NCI-H146 (cell line): Measurements from ENCODE around the gene CALHM1.
"Not testable (repeated sequence)": the region's sequence is repeated elsewhere in the genome, so short reads cannot be mapped to it uniquely, and the experiment has no call there.

Source experiments
- DNase-seq: peaks from one replicate; lab custom pipeline; 2025; lab: John Stamatoyannopoulos, UW

The CALHM1 gene

GRCh38 chr10:103486635-103487409, 28.1 kb upstream of the CALHM1 start:
- DNase-seq = not testable (repeated sequence)

GRCh38 chr10:103481974-103482531, 23.4 kb upstream of the CALHM1 start:
- peak; percentile 70 for DNase-seq

DNA sequence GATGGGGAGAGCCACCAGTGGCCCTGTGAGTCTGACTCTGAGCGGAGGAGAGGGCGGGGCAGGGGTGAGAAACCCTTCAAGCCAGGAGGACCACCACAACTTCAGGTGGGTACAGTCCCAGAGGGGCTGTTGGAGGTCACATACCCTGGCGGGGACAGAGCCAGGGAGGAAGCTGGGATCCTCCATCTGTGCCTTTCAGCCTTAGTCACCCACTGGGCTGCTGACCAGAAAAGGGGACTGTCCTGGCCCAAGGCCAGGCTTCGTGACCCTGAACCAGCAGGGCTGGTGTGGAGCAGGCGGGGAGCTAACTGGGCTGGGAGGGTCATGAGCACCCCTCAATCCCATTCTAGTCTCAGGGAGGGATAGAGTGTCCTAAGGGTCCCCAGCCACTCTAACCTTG, 21.8 kb upstream of the CALHM1 start:
- DNase-seq = no peak

DNA sequence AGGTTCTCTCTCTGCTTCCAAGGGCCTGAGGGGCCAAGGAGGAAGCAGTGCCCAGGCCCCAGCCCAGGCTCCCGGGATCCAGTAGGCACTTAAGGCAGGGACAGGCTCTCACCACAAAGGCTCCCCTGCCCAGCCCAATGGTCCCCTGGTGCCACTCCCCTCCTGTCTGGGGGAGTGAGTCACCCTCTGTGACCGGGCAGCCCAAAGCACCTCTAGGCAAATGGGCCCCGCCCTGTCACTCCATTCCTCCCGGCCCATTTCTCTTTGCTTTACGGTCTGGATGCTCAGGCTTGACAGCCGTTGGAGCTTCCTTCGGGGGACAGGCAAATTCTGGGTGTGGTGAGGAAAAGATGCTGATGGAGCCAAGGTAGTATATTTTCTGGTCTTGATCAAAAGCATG, 20.4 kb upstream of the CALHM1 start, which contains the start of gene CALHM3:
CALHM3 (minus strand) TSS at position 106 of the 400 bp plus-strand sequence. CDS start 208 bp downstream, outside the sequence.
- no peak for DNase-seq

- DNase-seq = no peak
Measured at GRCh38 chr10:103478671-103479070, 20.0 kb upstream of the CALHM1 start.

GRCh38 chr10:103476046-103476768, 17.5 kb upstream of the CALHM1 start:
- peak; percentile 11 for DNase-seq

DNA sequence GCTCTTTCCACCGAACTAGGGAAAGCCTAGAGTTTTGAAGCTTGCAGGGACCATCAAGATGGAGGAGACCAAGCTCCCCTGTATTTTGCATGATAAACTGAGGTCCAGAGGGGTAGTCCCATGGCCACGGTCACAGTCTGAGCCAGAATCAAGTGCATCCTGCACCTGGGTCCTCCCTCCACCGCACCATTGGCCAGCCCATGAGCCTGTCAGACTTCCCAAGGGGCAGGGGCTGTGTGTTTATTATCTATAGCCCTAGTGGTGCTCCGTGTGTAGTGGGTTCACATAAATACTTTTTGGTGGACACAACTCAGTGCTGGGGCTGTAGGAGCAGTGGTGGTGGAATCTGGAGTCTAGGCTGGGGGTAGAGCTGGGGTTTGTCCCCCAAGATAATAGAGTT, 16.7 kb upstream of the CALHM1 start:
- no peak for DNase-seq

- DNase-seq = no peak
Measured at GRCh38 chr10:103474077-103474476, 15.4 kb upstream of the CALHM1 start.

- no peak for DNase-seq
Measured at GRCh38 chr10:103473261-103473671, 14.6 kb upstream of the CALHM1 start.

- DNase-seq = no peak
Measured at GRCh38 chr10:103472005-103472404, 13.3 kb upstream of the CALHM1 start.

GRCh38 chr10:103470761-103471653, 12.3 kb upstream of the CALHM1 start:
- DNase-seq = no peak

DNA sequence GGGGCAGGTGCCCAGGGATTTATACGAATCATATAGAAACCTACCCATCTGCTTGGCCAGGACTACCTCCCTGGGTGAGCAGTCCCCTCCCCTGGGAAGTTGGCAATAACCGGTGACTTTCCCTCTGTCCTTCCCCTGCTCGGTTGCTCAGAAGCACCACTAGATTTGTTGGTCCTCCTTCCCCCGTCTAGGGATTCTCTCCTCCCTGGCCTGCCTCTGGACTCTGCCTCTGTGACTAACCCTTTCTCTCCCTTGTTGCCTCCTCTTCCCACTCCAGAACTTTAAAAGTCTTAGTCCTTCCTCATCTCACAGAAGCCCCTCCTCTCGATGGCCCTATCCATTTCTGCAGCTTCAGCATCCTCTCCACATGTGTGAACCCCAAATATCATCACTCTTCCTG, 10.5 kb upstream of the CALHM1 start:
- no peak for DNase-seq

DNA sequence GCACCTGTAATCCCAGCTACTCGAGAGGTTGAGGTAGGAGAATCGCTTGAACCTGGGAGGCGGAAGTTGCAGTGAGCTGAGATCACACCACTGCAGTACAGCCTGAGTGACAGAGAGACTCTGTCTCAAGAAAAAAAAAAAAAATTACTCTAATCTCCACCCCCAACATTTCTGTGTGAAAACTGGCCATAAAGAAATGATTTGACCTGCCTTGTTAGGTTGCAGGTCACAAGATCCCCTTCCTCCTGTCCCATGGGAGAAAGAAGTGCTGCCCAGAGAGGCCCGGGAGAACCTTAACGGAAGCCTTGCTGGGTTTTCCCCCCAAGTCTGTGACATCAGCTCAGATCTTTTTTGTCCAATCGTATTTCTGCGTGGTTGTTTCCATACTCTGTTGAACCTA, 8.7 kb upstream of the CALHM1 start:
- no peak for DNase-seq

- no peak for DNase-seq
Measured at GRCh38 chr10:103466734-103467133, 8.0 kb upstream of the CALHM1 start.

GRCh38 chr10:103465411-103466179, 6.9 kb upstream of the CALHM1 start:
- DNase-seq = no peak

GRCh38 chr10:103463499-103463898, 4.8 kb upstream of the CALHM1 start:
- DNase-seq = no peak

GRCh38 chr10:103459615-103460014, 915 bp upstream of the CALHM1 start:
- no peak for DNase-seq

GRCh38 chr10:103457896-103458583, 660 bp downstream of the CALHM1 start:
- no peak for DNase-seq

- no peak for DNase-seq
Measured at GRCh38 chr10:103457176-103457712, 1.5 kb downstream of the CALHM1 start.

- no peak for DNase-seq
Measured at GRCh38 chr10:103456074-103456660, 2.5 kb downstream of the CALHM1 start.
